HG02938 (cell line): ENCODE measurements around the gene WDSUB1.

Experiments
- ATAC-seq: cut with Tn5 transposase; IDR thresholded peaks from one replicate; pipeline ENCODE4 v1.9.1; 2021; ENCODE audit warnings: mild to moderate bottlenecking, moderate library complexity; ENCODE audit not compliant: unreplicated experiment

WDSUB1 gene

DNA sequence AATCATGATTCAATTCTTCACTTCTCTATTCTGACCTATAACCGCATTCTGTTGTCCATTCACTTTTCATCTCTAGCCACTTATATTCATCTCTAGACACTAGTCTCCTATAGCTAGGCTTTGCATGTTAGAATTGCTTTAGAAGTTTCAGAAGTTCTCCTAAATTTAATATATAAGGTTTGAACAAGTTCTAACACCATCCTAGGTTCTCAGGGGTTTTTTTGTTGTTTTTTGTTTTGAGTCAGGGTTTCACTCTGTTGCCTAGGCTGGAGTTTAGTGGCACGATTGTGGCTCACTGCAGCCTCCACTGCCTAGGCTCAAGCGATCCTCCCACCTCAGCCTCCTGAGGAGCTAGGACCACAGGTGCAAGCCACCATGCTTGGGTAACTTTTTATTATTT, 19.9 kb downstream of the WDSUB1 start:
- ATAC-seq, result peak; percentile 90

DNA sequence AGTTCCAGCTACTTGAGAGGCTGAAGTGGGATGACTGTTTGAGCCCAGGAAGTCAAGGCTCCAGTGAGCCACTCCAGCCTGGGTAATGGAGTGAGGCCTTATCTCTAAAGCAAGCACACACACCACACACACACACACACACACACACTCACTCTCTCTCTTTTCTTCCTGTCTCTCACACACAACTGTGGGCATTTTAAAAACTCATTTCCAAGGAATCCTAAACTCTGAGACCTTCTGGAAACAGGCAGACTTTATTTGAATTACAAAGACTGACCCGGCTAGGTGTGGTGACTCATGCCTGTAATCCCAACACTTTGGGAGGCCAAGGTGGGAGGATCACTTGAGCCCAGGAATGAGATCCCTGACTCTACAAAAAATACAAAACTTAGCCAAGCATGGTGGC, 21.3 kb downstream of the WDSUB1 start:
- ATAC-seq, result no peak

GRCh38 chr2:159262904-159263303, 23.6 kb downstream of the WDSUB1 start:
- ATAC-seq, result no peak

- ATAC-seq, result no peak
Measured at GRCh38 chr2:159262226-159262625, 24.3 kb downstream of the WDSUB1 start.

DNA sequence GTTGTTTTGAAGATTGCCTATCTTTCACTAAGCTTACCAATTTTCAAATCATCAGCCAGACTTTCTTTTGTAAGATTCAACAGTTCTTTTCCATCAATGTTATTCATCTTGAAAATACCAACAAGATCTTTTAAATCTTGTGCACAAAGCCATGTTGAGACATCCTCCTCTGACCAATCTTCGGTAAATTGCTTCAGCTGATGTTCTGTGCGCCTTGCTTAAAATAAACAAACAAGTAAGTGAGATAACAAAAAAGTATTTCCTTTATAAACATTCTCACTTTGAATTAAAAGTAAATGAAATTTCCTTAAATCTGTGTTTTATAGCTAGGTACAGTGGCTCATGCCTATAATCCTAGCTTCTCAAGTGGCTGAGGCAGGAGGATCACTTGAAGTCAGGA, 30.3 kb downstream of the WDSUB1 start:
- no peak for ATAC-seq

DNA sequence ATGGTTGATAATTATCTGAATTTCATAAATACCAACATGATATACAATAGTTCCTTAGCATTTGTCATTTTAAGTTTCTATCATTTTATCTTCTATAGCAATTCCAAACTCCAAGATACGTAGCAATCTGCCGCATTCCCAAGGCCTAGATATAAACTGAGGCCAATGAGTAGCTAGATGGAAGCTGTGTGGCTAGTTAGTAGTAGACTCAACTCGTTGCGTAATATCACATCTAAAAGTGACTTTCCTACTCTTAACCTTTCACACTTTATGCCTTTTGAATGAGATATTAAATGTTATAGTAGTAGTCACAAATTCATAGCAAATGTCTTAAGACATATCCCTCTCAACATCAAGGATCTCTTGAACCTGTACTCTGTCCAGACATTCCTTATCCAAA, 33.6 kb downstream of the WDSUB1 start:
- no peak for ATAC-seq

- ATAC-seq, result no peak
Measured at GRCh38 chr2:159251296-159252173, 35.0 kb downstream of the WDSUB1 start.

GRCh38 chr2:159249990-159250715, 36.4 kb downstream of the WDSUB1 start:
- ATAC-seq, result no peak

DNA sequence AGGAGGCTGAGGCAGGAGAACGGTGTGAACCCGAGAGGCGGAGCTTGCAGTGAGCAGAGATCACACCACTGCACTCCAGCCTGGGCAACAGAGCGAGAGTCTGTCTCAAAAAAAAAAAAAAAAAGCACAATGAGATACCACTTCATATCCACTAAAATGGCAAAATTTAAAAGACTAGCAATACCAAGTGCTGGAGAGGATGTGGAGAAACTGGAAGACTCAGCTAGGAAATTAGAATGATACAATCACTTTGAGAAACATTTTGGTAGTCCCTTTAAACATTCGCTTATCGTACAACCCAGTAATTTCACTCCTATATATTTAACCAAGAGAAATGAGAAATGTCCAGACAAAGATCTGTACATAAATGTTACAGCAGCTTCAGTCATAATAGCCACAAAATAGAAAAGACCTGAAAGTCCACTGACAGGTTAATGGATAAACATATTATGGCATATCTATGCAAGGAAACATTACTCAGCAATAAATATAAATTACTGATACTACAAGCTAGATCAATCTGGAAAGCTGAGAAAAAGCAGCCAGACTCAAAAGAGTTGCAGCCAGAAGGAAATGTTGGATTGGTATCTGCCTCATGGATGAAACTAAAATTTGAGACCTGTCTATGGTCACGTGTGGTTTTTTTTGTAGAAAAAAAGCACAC, 40.0 kb downstream of the WDSUB1 start:
- ATAC-seq, result no peak

DNA sequence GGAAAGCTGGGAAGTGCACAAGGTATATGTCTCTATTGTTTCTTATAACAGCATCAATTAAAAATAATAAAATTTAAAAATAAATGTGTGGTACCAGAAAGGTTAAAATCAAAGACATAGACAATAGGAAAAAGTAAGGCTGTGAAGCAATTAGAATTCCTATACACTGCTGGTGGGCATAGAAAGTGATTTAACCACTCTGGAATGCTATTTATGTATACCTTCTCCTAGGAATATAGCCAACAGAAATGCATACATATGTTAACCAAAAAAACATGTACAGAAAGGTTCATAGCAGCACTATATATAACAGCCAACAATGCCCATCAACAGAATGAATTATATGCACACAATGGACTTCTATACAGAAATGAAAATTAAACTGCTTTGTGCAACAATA, 43.0 kb downstream of the WDSUB1 start:
- no peak for ATAC-seq

- ATAC-seq, result no peak
Measured at GRCh38 chr2:159234868-159235267, 51.6 kb downstream of the WDSUB1 start.

DNA sequence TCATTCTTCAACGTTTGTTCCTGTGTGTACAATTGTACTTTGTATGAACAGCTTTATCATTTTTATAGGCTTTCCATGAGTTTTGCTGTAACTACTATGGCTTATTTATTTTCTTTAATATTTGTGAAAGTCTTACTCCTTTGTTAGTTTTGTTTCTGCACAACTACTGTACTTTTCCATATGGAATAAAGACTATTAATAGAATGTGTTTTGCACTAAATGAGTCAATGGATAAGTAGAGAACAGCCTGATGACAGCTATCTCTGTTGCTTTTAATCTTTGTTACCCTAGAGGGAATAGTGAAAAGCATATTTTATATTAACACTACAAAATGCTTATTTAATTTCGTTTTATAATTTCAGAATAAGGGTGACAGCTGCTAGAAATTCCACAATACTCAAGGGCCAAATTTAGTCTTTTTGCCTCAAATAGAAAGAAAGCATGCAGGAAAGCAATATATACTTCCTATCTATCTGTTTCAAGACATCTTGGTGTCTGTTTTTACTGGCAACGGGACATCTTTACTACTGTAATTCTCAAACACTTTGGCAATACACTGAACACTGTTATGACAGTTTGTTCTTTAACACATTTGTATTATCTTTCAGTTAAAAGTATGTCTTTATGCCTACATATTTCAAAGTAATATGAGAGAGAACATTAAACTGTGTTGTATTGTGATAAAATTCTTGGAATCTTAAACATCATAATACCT, 53.9 kb downstream of the WDSUB1 start:
- ATAC-seq, result no peak

DNA sequence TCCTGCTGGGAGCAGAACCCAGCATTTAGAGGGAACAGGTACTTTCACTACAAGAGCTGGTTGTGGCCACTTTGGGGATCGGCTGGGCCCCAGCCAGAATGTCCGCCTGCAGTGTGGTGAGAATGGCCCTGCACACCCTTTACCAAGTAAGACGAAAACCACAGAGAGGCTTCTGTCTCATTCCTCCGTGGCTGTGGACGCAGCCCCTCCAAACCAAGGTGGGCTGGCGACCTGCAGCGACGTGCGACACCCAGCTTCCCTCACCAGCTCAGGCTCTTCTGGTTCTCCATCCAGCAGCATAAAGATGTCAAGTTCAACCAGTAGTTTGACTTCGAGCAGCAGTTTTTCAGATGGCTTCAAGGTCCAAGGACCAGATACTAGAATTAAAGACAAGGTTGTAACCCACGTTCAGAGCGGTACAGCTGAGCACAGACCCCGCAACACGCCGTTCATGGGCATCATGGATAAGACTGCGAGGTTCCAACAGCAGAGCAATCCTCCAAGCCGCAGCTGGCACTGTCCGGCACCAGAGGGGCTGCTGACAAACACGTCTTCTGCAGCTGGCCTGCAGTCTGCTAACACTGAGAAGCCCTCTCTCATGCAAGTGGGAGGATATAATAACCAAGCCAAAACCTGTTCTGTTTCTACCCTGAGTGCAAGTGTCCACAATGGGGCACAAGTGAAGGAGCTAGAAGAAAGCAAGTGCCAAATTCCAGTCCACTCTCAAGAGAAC, 56.2 kb downstream of the WDSUB1 start:
- no peak for ATAC-seq

- no peak for ATAC-seq
Measured at GRCh38 chr2:159229476-159230144, 56.9 kb downstream of the WDSUB1 start.

DNA sequence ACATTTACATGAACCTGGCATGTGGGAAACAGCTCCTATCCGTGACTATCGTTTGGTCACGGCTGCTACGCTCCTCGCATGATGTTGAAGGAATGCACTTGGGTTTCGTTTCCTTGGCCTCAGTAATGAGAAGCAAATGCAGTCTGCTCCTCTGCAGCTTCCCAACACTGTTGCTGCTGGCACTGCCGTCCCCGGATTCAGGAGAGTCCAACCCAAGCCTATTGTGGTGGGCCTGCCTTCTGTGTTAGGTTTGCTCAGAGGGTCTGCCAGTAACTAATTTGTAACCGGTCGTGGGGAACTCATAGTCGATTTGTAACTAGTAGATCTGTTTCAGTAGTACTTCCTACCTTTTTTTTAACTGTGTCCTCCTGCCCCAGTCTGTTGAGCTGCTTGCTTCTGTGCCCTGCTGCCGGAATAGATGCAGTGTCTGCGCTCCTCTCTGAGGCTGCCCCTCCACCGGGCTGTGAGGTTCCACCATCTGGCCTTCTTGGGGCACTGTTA, 58.4 kb downstream of the WDSUB1 start:
- no peak for ATAC-seq

DNA sequence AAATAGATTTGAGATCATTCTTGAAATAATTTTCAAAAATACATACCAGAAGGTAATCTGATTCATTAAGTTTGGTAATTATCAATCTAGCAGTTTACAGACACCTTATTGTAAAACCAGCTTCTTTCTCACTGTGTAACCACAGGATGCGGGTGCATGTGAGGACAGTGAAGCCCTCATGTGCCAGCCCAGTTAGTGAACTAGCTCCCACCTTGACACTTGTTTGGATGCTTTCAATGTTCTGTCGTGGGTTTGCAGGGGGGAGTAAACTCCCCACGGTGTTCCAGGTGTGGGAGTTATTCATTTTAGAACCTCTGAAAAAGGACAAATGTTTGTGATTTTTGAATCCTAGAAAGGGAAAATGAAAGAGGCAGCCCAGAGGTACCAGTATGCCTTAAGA, 59.0 kb downstream of the WDSUB1 start:
- no peak for ATAC-seq

DNA sequence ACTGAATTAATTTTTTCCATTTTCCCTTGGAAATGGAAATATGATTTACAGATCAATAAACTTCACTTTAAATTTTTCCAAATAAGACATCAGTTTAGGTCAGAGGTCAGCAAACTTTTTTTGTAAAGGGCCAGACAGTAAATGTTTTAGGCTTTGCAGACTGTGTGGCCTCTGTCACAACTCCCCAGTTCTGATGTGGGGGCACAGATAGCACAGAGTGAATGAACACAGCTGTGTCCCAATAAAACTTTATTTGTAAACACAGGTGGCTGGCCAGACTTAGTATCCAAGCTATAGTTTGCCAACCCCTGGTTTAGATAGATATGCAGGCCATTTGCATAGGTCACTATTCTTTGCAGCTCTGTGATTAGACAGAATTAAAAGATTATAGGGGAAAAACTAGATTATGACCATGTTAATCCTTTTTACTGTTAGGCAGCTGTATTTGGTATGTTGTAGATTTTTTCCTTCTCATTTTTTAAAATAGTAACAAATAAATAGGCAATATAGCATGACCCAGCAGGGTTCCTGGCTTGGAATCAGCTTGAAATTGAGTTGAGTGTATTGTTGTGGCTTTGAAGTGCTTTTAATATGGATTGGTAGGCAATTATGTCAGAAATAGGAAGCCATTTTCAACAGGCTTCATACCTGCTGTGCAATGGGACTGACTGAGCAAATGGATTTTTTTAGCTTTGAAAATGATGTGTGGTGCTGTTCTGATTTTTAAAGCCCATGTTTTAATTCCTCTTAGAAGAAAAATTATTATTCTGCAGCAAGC, 59.7 kb downstream of the WDSUB1 start:
- ATAC-seq, result no peak

GRCh38 chr2:159226059-159226461, 60.4 kb downstream of the WDSUB1 start:
- ATAC-seq, result peak; percentile 58
